GM23338 (cell line): Measurements from ENCODE around the gene TRIM58. TPM values are rescaled to one million over a fixed set of nuclear protein-coding genes. Genes with fewer than 3 reads are reported as not detected.

Source experiments
- ATAC-seq: fragments of 200-7000 bp; cut with Tn5 transposase; 3 replicates; pipeline ENCODE4 v1.9.1; 2020
- DNase-seq: peaks from one replicate; pipeline ENCODE4 v3.0.0-alpha.2; 2015; ENCODE audit warnings: low spot score
- H2AFZ ChIP-seq: fragments of 200-600 bp; sonication (generic); 2 replicates; pipeline ENCODE4 v1.8.0; 2016; ENCODE audit warnings: antibody characterized with exemption, mild to moderate bottlenecking, moderate library complexity
- H3F3A ChIP-seq: fragments of 200-600 bp; sonication (generic); replicated peaks from 2 replicates; pipeline ENCODE4 v1.8.0; 2017; ENCODE audit warnings: antibody characterized with exemption, mixed run types, low read depth
- H3K27ac ChIP-seq: fragments of 200-600 bp; sonication (generic); 2 replicates; pipeline ENCODE4 v1.6.1; 2016; ENCODE audit warnings: low read depth
- H3K27me3 ChIP-seq: fragments of 200-600 bp; sonication (generic); 2 replicates; pipeline ENCODE4 v1.8.0; 2016; ENCODE audit warnings: mild to moderate bottlenecking, mixed run types, moderate library complexity; ENCODE audit not compliant: insufficient read depth
- H3K36me3 ChIP-seq: fragments of 200-600 bp; sonication (generic); 2 replicates; pipeline ENCODE4 v1.8.0; 2016; ENCODE audit warnings: mild to moderate bottlenecking; ENCODE audit not compliant: insufficient read depth
- H3K4me1 ChIP-seq: fragments of 200-600 bp; sonication (generic); 2 replicates; pipeline ENCODE4 v1.8.0; 2016; ENCODE audit warnings: mild to moderate bottlenecking, moderate library complexity; ENCODE audit not compliant: insufficient read depth
- H3K4me2 ChIP-seq: fragments of 200-600 bp; sonication (generic); 2 replicates; pipeline ENCODE4 v1.7.1; 2017; ENCODE audit warnings: mixed run types
- H3K4me3 ChIP-seq: fragments of 200-600 bp; sonication (generic); 2 replicates; pipeline ENCODE4 v1.6.1; 2016; ENCODE audit warnings: mixed run types
- H3K79me2 ChIP-seq: fragments of 200-600 bp; sonication (generic); replicated peaks from 2 replicates; pipeline ENCODE4 v1.8.0; 2017; ENCODE audit warnings: mild to moderate bottlenecking; ENCODE audit not compliant: insufficient read depth
- H3K9me2 ChIP-seq: fragments of 200-600 bp; sonication (generic); 2 replicates; pipeline ENCODE4 v1.8.0; 2017; ENCODE audit not compliant: insufficient read depth
- H4K20me1 ChIP-seq: fragments of 200-600 bp; sonication (generic); replicated peaks from 2 replicates; pipeline ENCODE4 v1.8.0; 2017; ENCODE audit warnings: mild to moderate bottlenecking; ENCODE audit not compliant: insufficient read depth
- H3K27ac Mint-ChIP-seq: 2 replicates; pipeline ENCODE4 v1.8.0; 2020; ENCODE audit warnings: inconsistent platforms, mild to moderate bottlenecking, moderate library complexity, mixed read lengths
- H3K27me3 Mint-ChIP-seq: 3 replicates; pipeline ENCODE4 v1.8.0; 2022; ENCODE audit warnings: low read depth, mild to moderate bottlenecking, moderate library complexity, mixed read lengths, inconsistent platforms; ENCODE audit not compliant: insufficient read depth, poor library complexity
- H3K36me3 Mint-ChIP-seq: 3 replicates; pipeline ENCODE4 v1.8.0; 2021; ENCODE audit warnings: low read depth, mild to moderate bottlenecking, inconsistent platforms, moderate library complexity, mixed read lengths
- H3K4me1 Mint-ChIP-seq: 3 replicates; pipeline ENCODE4 v1.8.0; 2020; ENCODE audit warnings: mild to moderate bottlenecking, inconsistent platforms, mixed read lengths
- H3K4me3 Mint-ChIP-seq: 3 replicates; pipeline ENCODE4 v1.8.0; 2021; ENCODE audit warnings: moderate library complexity, mild to moderate bottlenecking, inconsistent platforms, mixed read lengths
- H3K9me3 Mint-ChIP-seq: 3 replicates; pipeline ENCODE4 v1.8.0; 2020; ENCODE audit warnings: moderate library complexity, mild to moderate bottlenecking, inconsistent platforms, mixed read lengths
- CREB1 ChIP-seq: fragments of 250-450 bp; sonication (Bioruptor Pico); IDR thresholded peaks from 2 replicates; pipeline ENCODE4 v1.5.0; 2020; ENCODE audit warnings: low read depth, mild to moderate bottlenecking, moderate library complexity
- EZH2 ChIP-seq: fragments of 200-600 bp; sonication (generic); IDR thresholded peaks from one replicate; pipeline ENCODE4 v1.8.0; 2017; ENCODE audit warnings: antibody characterized with exemption, mild to moderate bottlenecking, low read depth; ENCODE audit not compliant: unreplicated experiment
- EZH2phosphoT487 ChIP-seq: fragments of 200-600 bp; sonication (generic); IDR thresholded peaks from one replicate; pipeline ENCODE4 v1.8.1; 2018; ENCODE audit warnings: antibody characterized with exemption; ENCODE audit not compliant: unreplicated experiment
- JUNB ChIP-seq: IDR thresholded peaks from one replicate; pipeline ENCODE4 v1.6.1; 2016; ENCODE audit warnings: antibody characterized with exemption; ENCODE audit not compliant: unreplicated experiment
- POLR2AphosphoS5 ChIP-seq: IDR thresholded peaks from 2 replicates; pipeline ENCODE4 v1.6.1; 2016; ENCODE audit warnings: antibody characterized with exemption, low read depth
- STAT1 ChIP-seq: IDR thresholded peaks from one replicate; pipeline ENCODE4 v1.6.1; 2016; ENCODE audit warnings: antibody characterized with exemption; ENCODE audit not compliant: unreplicated experiment
- ZNF114 ChIP-seq: fragments of 250-450 bp; sonication (Bioruptor Pico); IDR thresholded peaks from 2 replicates; pipeline ENCODE4 v1.5.0; 2020; ENCODE audit warnings: mild to moderate bottlenecking, moderate library complexity
- ZNF331 ChIP-seq: fragments of 250-450 bp; sonication (Bioruptor Pico); IDR thresholded peaks from 2 replicates; pipeline ENCODE4 v1.5.0; 2020; ENCODE audit warnings: low read depth, mild to moderate bottlenecking, moderate library complexity
- polyA plus RNA-seq: library from polyadenylated mRNA; unstranded; fragments of >200 nt; fragmentation: Nextera tagmentation; extraction: Ambion mirVana; gene quantifications from 2 replicates; pipeline ENCODE4 v1.2.1, GENCODE V29; 2016
- total RNA-seq: library from RNA; depleted of rRNA; stranded (reverse); fragments of >200 nt; shearing (Covaris generic); gene quantifications from 2 replicates; pipeline ENCODE4 v1.2.3, GENCODE V29; 2014
- TF ChIP-seq, protein P1 (sequence below): IDR thresholded peaks from 2 replicates; pipeline ENCODE4 v1.6.1; 2016; ENCODE audit warnings: antibody characterized with exemption
- TF ChIP-seq, protein P2 (sequence below): fragments of 250-450 bp; sonication (Bioruptor Pico); IDR thresholded peaks from 2 replicates; pipeline ENCODE4 v1.5.0; 2020; ENCODE audit warnings: mild to moderate bottlenecking, moderate library complexity
- TF ChIP-seq, protein P3 (sequence below), 2 experiments: fragments of 200-600 bp in 1 of 2; sonication (generic) in 1 of 2; conservative IDR thresholded peaks; 2 replicates each; pipeline versions ENCODE4 v1.5.1 to v1.6.1; 2016 to 2017; ENCODE audit warnings: antibody characterized with exemption in 2 of 2, low read depth in 2 of 2, mild to moderate bottlenecking in 2 of 2, moderate library complexity in 1 of 2

Gene TRIM58
- total and polyA plus RNA-seq, 2 experiments from 2014 or later, result 2.4 to 3.4 TPM

GRCh38 chr1:247840818-247841217 is 16.2 kb upstream of the TRIM58 start:
- H3F3A ChIP-seq, result no peaks in the 10 kb centered on the region
- Mint-ChIP-seq H3K27me3 (peaks cover 5% of the 10 kb centered on the region), H3K36me3 (no peaks in the 10 kb centered on the region; the same call in 1 of the 3 replicates), H3K4me3 (no peak overlapping the region), H3K9me3 (peaks cover 55% of the 10 kb centered on the region), H3K4me1 (no peaks in the 10 kb centered on the region), H3K27ac (no peak overlapping the region)
- DNase-seq (no peak), ATAC-seq (no peak)
- H3K27me3 ChIP-seq, result no peaks in the 10 kb centered on the region
- no peak overlapping the region for H3K4me2 ChIP-seq
- no peaks in the 10 kb centered on the region for H4K20me1 ChIP-seq
- H3K9me2 ChIP-seq, result no peaks in the 10 kb centered on the region
- peaks cover 20% of the 10 kb centered on the region for H3K4me1 ChIP-seq
- H3K36me3 ChIP-seq, result no peaks in the 10 kb centered on the region
- no peak for TF ChIP-seq POLR2AphosphoS5
- TF ChIP-seq STAT1, result no peak
- no peak for TF ChIP-seq EZH2phosphoT487
- TF ChIP-seq, protein P1, sequence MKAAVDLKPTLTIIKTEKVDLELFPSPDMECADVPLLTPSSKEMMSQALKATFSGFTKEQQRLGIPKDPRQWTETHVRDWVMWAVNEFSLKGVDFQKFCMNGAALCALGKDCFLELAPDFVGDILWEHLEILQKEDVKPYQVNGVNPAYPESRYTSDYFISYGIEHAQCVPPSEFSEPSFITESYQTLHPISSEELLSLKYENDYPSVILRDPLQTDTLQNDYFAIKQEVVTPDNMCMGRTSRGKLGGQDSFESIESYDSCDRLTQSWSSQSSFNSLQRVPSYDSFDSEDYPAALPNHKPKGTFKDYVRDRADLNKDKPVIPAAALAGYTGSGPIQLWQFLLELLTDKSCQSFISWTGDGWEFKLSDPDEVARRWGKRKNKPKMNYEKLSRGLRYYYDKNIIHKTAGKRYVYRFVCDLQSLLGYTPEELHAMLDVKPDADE, result no peak
- TF ChIP-seq JUNB, result no peak
- TF ChIP-seq ZNF114, result no peak
- no peak for TF ChIP-seq ZNF331
- TF ChIP-seq EZH2, result no peak
- TF ChIP-seq CREB1 (CRISPR knock-in tag), result no peak
- TF ChIP-seq, protein P2, sequence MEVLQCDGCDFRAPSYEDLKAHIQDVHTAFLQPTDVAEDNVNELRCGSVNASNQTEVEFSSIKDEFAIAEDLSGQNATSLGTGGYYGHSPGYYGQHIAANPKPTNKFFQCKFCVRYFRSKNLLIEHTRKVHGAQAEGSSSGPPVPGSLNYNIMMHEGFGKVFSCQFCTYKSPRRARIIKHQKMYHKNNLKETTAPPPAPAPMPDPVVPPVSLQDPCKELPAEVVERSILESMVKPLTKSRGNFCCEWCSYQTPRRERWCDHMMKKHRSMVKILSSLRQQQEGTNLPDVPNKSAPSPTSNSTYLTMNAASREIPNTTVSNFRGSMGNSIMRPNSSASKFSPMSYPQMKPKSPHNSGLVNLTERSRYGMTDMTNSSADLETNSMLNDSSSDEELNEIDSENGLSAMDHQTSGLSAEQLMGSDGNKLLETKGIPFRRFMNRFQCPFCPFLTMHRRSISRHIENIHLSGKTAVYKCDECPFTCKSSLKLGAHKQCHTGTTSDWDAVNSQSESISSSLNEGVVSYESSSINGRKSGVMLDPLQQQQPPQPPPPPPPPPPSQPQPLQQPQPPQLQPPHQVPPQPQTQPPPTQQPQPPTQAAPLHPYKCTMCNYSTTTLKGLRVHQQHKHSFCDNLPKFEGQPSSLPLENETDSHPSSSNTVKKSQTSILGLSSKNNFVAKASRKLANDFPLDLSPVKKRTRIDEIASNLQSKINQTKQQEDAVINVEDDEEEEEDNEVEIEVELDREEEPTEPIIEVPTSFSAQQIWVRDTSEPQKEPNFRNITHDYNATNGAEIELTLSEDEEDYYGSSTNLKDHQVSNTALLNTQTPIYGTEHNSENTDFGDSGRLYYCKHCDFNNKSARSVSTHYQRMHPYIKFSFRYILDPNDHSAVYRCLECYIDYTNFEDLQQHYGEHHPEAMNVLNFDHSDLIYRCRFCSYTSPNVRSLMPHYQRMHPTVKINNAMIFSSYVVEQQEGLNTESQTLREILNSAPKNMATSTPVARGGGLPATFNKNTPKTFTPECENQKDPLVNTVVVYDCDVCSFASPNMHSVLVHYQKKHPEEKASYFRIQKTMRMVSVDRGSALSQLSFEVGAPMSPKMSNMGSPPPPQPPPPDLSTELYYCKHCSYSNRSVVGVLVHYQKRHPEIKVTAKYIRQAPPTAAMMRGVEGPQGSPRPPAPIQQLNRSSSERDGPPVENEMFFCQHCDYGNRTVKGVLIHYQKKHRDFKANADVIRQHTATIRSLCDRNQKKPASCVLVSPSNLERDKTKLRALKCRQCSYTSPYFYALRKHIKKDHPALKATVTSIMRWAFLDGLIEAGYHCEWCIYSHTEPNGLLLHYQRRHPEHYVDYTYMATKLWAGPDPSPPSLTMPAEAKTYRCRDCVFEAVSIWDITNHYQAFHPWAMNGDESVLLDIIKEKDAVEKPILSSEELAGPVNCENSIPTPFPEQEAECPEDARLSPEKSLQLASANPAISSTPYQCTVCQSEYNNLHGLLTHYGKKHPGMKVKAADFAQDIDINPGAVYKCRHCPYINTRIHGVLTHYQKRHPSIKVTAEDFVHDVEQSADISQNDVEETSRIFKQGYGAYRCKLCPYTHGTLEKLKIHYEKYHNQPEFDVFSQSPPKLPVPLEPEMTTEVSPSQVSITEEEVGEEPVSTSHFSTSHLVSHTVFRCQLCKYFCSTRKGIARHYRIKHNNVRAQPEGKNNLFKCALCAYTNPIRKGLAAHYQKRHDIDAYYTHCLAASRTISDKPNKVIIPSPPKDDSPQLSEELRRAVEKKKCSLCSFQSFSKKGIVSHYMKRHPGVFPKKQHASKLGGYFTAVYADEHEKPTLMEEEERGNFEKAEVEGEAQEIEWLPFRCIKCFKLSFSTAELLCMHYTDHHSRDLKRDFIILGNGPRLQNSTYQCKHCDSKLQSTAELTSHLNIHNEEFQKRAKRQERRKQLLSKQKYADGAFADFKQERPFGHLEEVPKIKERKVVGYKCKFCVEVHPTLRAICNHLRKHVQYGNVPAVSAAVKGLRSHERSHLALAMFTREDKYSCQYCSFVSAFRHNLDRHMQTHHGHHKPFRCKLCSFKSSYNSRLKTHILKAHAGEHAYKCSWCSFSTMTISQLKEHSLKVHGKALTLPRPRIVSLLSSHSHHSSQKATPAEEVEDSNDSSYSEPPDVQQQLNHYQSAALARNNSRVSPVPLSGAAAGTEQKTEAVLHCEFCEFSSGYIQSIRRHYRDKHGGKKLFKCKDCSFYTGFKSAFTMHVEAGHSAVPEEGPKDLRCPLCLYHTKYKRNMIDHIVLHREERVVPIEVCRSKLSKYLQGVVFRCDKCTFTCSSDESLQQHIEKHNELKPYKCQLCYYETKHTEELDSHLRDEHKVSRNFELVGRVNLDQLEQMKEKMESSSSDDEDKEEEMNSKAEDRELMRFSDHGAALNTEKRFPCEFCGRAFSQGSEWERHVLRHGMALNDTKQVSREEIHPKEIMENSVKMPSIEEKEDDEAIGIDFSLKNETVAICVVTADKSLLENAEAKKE (CRISPR knock-in tag), result no peak
- TF ChIP-seq, protein P3, sequence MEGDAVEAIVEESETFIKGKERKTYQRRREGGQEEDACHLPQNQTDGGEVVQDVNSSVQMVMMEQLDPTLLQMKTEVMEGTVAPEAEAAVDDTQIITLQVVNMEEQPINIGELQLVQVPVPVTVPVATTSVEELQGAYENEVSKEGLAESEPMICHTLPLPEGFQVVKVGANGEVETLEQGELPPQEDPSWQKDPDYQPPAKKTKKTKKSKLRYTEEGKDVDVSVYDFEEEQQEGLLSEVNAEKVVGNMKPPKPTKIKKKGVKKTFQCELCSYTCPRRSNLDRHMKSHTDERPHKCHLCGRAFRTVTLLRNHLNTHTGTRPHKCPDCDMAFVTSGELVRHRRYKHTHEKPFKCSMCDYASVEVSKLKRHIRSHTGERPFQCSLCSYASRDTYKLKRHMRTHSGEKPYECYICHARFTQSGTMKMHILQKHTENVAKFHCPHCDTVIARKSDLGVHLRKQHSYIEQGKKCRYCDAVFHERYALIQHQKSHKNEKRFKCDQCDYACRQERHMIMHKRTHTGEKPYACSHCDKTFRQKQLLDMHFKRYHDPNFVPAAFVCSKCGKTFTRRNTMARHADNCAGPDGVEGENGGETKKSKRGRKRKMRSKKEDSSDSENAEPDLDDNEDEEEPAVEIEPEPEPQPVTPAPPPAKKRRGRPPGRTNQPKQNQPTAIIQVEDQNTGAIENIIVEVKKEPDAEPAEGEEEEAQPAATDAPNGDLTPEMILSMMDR (conservative IDR thresholded peaks at IDR 0.05; ENCODE audit: low read depth in 2 of 2), result no peak
- H3K4me3 ChIP-seq, result no peak overlapping the region
- H2AFZ ChIP-seq, result no peak overlapping the region
- no peak overlapping the region for H3K27ac ChIP-seq
- no peaks in the 10 kb centered on the region for H3K79me2 ChIP-seq
